Left lung (tissue), 10 donors: ENCODE results near the gene CCDC200. TPM values are rescaled to one million over a fixed set of nuclear protein-coding genes. Genes with fewer than 3 reads are reported as not detected.

Experiments
- ATAC-seq: fragments of 200-7000 bp; cut with Tn5 transposase; one replicate; pipeline ENCODE4 v1.9.1; 2020; ENCODE audit warnings: moderate library complexity
- DNase-seq, 4 donors: peaks; one replicate each; pipeline ENCODE4 v3.0.0-alpha.2; 2013 to 2020
- H3K27ac ChIP-seq, 2 donors: fragments of 200-600 bp; sonication (generic) in 1 of 2; one replicate each; pipeline versions ENCODE4 v1.5.0 to v1.8.0; 2020 to 2021
- H3K27me3 ChIP-seq, 2 donors: fragments of 200-600 bp; sonication (generic) in 1 of 2; one replicate each; pipeline versions ENCODE4 v1.5.0 to v1.8.0; 2020 to 2021
- H3K36me3 ChIP-seq, 2 donors: fragments of 200-600 bp; sonication (generic) in 1 of 2; one replicate each; pipeline versions ENCODE4 v1.5.0 to v1.8.0; 2020 to 2021
- H3K4me1 ChIP-seq, 2 donors: fragments of 200-600 bp; one replicate each; pipeline ENCODE4 v1.8.0; 2021
- H3K4me3 ChIP-seq, 2 donors: fragments of 200-600 bp; sonication (generic) in 1 of 2; one replicate each; pipeline versions ENCODE4 v1.5.0 to v1.8.0; 2020 to 2021; ENCODE audit warnings: mild to moderate bottlenecking in 1 of 2
- H3K9me3 ChIP-seq, 2 donors: fragments of 200-600 bp; sonication (generic) in 1 of 2; one replicate each; pipeline versions ENCODE4 v1.5.0 to v1.8.0; 2020 to 2021
- CTCF ChIP-seq, 2 donors: fragments of 200-600 bp; sonication (generic) in 1 of 2; IDR thresholded peaks; one replicate each; pipeline versions ENCODE4 v1.5.0 to v1.8.0; 2021; ENCODE audit warnings: antibody characterized with exemption in 2 of 2
- intact Hi-C, 2 donors: fragments of 100-400 bp; cut with DNase I; formaldehyde crosslinking; loops; one replicate each; pipeline versions ENCODE4 v1.11.2 to v1.14.2; 2022
- polyA plus RNA-seq, 6 donors: library from polyadenylated mRNA; unstranded; fragments of 120-200 nt; gene quantifications; one replicate each; pipeline ENCODE4 v1.2.1, GENCODE V29; 2013; ENCODE audit not compliant: insufficient read length in 6 of 6
- total RNA-seq, 2 donors: library from RNA; stranded (reverse); fragmentation: NEBNext Ultra II Directional; extraction: Animal tissue kit (Norgen Biotek cat#: 25700); gene quantifications; one replicate each; pipeline ENCODE4 v1.2.1, GENCODE V29; 2021
- donor health status: DM: no; HTN: yes; CAD: no.
- donor health status: DM: no; HTN: no; CAD: no.

CCDC200 gene
- total and polyA plus RNA-seq, 8 donors, result 0.37 to 23.6 (median 16.8) TPM; not detected in 1

DNA sequence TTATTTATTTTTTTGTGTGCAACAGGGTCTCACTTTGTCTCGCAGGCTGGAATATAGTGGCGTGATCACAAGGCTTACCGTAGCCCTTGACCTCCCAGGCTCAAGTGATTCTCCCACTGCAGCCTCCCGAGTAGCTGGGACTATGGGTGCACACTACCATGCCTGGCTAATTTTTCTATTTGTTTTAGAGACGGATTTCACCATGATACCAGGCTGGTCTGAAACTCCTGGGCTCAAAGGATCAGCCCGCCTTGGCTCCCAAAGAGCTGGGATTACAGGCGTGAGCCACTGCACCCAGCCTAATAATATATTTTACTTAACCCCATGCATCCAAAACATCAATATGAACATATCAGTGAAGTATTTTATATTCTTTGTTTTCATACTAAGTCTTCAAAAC lies 2.0 kb downstream of the CCDC200 start:
- Histone ChIP-seq H3K9me3 (no peaks in the 10 kb centered on the region), H3K27me3 (no peaks in the 10 kb centered on the region), H3K4me3 (no peak overlapping the region), H3K4me1 (no peaks in the 10 kb centered on the region), H3K36me3 (peaks cover 0 to 46% of the 10 kb centered on the region in 2 donors), H3K27ac (no peak overlapping the region)
- no peak for DNase-seq
- intact Hi-C loops, result no loop called here
- TF ChIP-seq CTCF (IDR thresholded peaks at IDR 0.05), result no peak
- no peak for ATAC-seq

DNA sequence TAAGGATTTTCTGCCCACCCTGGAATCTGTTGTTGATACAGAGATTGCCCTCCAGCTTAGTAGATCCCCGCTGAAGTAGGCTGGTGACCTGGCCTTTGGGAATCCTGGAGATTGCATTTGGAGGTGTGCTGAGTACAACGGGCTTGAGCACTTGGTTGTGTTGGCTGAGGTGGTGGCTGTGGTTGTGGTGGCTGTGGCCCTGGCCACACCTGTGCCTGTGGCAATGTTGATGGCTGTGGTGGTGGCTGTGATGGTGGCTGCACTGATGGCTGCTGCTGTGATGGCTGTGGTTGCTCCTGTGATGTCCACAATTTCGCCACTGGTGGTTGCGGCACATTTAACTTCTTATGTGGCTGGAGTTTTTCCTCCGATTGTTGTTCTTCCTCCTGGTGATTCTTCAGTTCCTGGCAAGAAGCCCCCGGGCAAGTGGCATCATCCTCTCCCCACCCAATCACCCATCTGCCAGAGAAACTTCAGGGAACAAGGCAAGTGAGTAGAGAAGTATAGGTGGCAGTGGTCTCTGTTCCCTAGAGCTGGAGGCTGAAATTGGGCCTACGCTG lies 4.2 kb downstream of the CCDC200 start:
- Histone ChIP-seq H3K36me3 (peaks cover 0 to 62% of the 10 kb centered on the region in 2 donors), H3K27me3 (no peaks in the 10 kb centered on the region), H3K9me3 (no peaks in the 10 kb centered on the region), H3K4me3 (no peak overlapping the region), H3K4me1 (no peaks in the 10 kb centered on the region), H3K27ac (no peak overlapping the region)
- DNase-seq (no peak), ATAC-seq (no peak)
- intact Hi-C loops, result no loop called here
- TF ChIP-seq CTCF (IDR thresholded peaks at IDR 0.05), result no peak

GRCh38 chr17:43220511-43221125 lies 7.8 kb downstream of the CCDC200 start:
- Histone ChIP-seq H3K4me3 (no peak overlapping the region), H3K36me3 (peaks cover 0 to 81% of the 10 kb centered on the region in 2 donors), H3K4me1 (no peaks in the 10 kb centered on the region), H3K27me3 (no peaks in the 10 kb centered on the region), H3K27ac (no peak overlapping the region), H3K9me3 (no peaks in the 10 kb centered on the region)
- no peak for TF ChIP-seq CTCF (IDR thresholded peaks at IDR 0.05)
- intact Hi-C loops, result no loop called here
- DNase-seq (no peak), ATAC-seq (no peak)

DNA sequence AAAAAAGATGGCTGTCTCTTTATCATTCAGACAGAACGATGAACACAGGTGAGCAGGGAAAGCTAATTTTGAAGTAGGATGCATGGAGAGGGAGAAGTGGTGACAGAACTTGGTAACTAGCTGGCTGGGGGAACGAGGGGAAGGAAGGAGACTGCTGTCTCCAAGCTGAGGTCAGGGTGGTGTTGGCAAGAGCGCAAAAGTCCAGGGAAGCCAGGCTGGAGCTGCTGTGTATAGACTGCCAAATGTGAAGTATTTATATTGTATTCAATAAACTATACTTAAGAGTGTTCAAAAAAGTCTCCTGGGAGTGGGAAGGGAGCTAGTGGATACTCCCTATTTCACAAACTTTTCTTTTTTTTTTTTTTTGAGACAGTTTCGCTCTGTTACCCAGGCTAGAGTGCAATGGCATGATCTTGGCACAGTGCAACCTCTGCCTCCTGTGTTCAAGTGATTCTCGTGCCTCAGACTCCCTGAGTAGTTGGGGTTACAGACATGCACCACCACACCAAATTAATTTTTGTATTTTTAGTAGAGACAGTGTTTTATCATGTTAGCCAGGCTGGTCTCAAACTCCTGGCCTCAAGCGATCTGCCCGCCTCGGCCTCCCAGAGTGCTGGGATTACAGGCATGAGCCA lies 8.6 kb downstream of the CCDC200 start:
- Histone ChIP-seq H3K27ac (no peak overlapping the region), H3K27me3 (no peaks in the 10 kb centered on the region), H3K4me1 (no peaks in the 10 kb centered on the region), H3K4me3 (no peak overlapping the region), H3K9me3 (no peaks in the 10 kb centered on the region), H3K36me3 (peaks cover 0 to 84% of the 10 kb centered on the region in 2 donors)
- intact Hi-C loops, result no loop called here
- DNase-seq, result no peak
- no peak for TF ChIP-seq CTCF (IDR thresholded peaks at IDR 0.05)
- ATAC-seq, result peak; percentile 38

DNA sequence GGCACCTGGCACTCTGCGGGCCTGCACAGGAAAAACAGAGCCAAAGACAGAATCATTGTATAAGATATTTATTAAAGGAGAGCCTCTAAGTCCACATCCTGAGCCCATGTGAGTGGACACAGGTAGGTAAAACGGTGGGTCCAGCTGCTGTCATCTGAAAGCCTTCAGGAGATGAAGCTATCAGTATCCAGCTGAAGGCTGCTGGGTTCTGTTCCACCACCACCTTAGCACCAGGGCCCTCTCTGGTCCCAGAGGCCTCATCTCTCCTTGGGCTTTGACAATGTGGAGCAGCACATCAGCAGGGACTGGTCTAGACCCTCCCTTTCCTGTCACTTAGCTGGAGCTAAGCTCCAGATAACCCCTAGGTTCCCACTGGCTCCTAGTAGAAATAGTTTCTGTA lies 9.4 kb downstream of the CCDC200 start:
- ATAC-seq (no peak), DNase-seq (no peak)
- Histone ChIP-seq H3K27ac (no peak overlapping the region), H3K9me3 (no peaks in the 10 kb centered on the region), H3K27me3 (no peaks in the 10 kb centered on the region), H3K36me3 (peaks cover 0 to 84% of the 10 kb centered on the region in 2 donors), H3K4me1 (peaks cover 0 to 2% of the 10 kb centered on the region in 2 donors), H3K4me3 (no peak overlapping the region)
- intact Hi-C loops, result no loop called here
- TF ChIP-seq CTCF (IDR thresholded peaks at IDR 0.05), result no peak
